ENCODE data around the gene CH25H. TPM values are rescaled to one million over a fixed set of nuclear protein-coding genes. Genes with fewer than 3 reads are reported as not detected.
A peak's percentile ranks its signal among the peaks of the same experiment; 100 is the strongest.
"Not testable (repeated sequence)": the region's sequence is repeated elsewhere in the genome, so short reads cannot be mapped to it uniquely, and the experiment has no call there.

The CH25H gene
- total RNA-seq, 1 donor from 2014 or later = 4.4 TPM

DNA sequence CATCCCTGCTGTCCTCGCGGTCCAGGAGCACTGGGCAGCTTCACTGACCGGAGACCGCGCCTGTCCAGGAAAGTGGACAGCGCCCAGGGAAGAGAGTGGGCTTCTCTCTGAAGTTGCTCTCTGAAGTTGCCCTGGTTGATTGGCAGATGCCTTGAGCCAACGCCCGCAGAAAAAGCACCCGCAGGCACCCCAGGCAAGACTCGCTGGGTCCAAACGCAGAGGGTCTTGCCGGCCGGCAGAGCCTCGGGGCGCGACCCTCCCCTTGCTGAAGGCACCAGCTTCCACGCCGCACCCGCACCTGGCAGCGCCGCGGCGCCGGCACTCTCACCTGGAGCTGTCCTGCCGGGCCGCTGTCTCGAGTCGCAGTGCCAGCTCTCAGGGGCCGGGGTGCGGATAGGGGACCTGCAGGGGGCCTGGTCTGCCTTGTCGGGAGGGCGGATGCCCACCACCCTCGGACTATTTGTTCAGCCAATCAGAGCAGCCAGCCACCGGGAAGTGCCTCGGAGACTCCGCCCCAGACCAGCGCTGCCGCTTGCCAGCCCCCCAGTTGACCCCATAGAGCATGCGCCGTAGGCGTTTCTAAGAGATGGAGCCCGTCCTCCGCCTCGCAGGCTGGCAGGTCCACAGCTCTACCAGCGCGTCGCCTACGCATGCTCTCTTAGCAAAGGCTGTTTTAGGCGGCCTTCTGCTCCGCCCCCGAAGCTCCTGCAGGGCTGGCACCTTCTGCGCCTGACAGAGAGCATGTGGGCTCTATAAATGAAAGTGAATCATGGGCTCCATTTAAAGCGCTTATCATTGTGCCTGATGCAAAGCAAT, 44.5 kb upstream of the CH25H start, which contains the start of gene LIPA:
Gene LIPA, minus strand, starts transcription at position 367 of the 816 bp plus-strand sequence. CDS start 4,127 bp downstream, outside the sequence.
- TF ChIP-seq, protein P1, sequence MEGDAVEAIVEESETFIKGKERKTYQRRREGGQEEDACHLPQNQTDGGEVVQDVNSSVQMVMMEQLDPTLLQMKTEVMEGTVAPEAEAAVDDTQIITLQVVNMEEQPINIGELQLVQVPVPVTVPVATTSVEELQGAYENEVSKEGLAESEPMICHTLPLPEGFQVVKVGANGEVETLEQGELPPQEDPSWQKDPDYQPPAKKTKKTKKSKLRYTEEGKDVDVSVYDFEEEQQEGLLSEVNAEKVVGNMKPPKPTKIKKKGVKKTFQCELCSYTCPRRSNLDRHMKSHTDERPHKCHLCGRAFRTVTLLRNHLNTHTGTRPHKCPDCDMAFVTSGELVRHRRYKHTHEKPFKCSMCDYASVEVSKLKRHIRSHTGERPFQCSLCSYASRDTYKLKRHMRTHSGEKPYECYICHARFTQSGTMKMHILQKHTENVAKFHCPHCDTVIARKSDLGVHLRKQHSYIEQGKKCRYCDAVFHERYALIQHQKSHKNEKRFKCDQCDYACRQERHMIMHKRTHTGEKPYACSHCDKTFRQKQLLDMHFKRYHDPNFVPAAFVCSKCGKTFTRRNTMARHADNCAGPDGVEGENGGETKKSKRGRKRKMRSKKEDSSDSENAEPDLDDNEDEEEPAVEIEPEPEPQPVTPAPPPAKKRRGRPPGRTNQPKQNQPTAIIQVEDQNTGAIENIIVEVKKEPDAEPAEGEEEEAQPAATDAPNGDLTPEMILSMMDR (IDR thresholded peaks at IDR 0.05) = no peak
- no peaks in the 10 kb centered on the region for H3K27me3 ChIP-seq (ENCODE audit: low read depth)
- intact Hi-C loops (cut with DNase I) = no loop called here

DNA sequence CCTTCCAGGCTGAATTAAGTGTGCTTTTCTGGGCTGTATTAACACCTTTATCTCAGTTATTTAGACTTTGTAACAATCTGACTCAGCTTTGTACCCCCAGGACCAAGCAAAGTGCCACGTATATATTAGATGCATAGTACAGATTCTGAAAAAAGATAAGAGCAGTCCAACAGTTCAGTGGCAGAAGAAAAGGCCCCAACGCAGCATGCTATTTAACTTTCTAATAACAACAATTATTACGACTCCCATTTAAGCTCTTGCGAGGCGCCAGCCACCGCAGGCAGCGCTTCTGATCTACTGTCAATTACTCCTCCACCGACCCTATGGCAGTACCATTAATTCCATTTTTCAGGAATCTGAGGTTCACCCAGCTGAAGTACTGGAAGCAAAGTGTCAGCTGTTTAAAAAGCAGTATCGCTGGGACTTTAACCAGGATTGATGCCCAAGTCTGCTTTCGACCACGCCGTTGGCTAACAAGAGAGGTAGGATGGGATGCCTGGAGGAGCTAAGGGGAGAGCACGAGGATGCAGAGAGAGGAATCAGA, 43.8 kb upstream of the CH25H start:
- intact Hi-C loops (cut with DNase I) = no loop called here

More for the DNA sequence above, 44.5 kb upstream of the CH25H start, which contains the start of gene LIPA:
- H3K9me3 ChIP-seq = no peaks in the 10 kb centered on the region
- no peaks in the 10 kb centered on the region for H3K36me3 ChIP-seq
- ATAC-seq (peak; percentile 100), DNase-seq (peak; percentile 98)
- H3K4me1 ChIP-seq = peaks cover 10% of the 10 kb centered on the region
- peak within 1 kb of the TSS; percentile 80 for H3K27ac ChIP-seq
- H3K4me3 ChIP-seq = peak within 1 kb of the TSS; percentile 73

DNA sequence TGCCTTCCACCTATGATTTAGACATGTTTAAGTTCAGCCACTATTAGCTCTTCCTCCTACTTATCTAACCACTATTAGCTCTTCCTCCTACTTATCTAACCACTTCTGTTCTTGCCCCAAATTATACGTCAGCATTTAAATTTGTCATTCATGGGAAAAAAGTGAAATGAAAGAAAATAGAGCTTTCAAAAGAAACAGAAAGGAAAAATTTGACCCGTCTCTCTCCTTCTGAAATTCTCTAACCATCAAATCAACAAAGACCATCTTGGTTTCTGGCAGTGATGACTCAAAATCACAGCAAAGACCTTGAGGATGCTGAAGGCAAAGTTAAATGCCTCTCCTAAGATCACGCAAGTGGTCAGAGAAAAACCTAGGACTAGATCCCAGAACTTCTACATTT, 41.9 kb upstream of the CH25H start:
- H3K4me3 ChIP-seq = no peak overlapping the region
- DNase-seq = no peak
- H3K27ac ChIP-seq = no peak overlapping the region
- H3K9me3 ChIP-seq = no peaks in the 10 kb centered on the region
- H3K4me1 ChIP-seq = peaks cover 10% of the 10 kb centered on the region
- no peaks in the 10 kb centered on the region for H3K36me3 ChIP-seq
- no peak for ATAC-seq
- no peaks in the 10 kb centered on the region for H3K27me3 ChIP-seq (ENCODE audit: low read depth)
- TF ChIP-seq, protein P1 (IDR thresholded peaks at IDR 0.05) = no peak
- intact Hi-C loops (cut with DNase I) = no loop called here

More for the DNA sequence above, 43.8 kb upstream of the CH25H start:
- Histone ChIP-seq H3K4me1 (peaks cover 10% of the 10 kb centered on the region), H3K4me3 (peak overlapping the region; percentile 73), H3K36me3 (no peaks in the 10 kb centered on the region), H3K27ac (peak overlapping the region; percentile 80), H3K27me3 (ENCODE audit: low read depth) (no peaks in the 10 kb centered on the region), H3K9me3 (no peaks in the 10 kb centered on the region)
- TF ChIP-seq, protein P1 (IDR thresholded peaks at IDR 0.05) = no peak
- no peak for DNase-seq
- ATAC-seq = no peak

DNA sequence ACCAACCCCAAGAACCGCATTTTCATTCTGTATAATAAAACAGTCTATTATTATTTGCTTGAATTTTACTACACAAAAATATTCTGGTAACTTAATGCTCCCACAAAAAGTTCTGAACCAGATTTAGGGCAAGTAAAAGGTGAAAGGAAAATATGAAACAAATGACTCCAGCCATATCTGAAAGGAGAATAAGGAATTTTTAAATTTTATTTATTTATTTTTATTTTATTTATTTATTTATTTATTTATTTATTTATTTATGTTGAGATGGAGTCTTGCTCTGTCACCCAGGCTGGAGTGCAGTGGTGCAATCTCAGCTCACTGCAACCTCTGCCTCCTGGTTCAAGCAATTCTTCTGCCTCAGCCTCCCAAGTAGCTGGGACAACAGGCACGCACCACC, 40.5 kb upstream of the CH25H start:
- DNase-seq; H3K27me3 ChIP-seq (ENCODE audit: low read depth); ATAC-seq; intact Hi-C loops (cut with DNase I); H3K36me3 ChIP-seq; H3K4me3 ChIP-seq; H3K27ac ChIP-seq; H3K9me3 ChIP-seq: not testable (repeated sequence)
- H3K4me1 ChIP-seq = peaks cover 22% of the 10 kb centered on the region

DNA sequence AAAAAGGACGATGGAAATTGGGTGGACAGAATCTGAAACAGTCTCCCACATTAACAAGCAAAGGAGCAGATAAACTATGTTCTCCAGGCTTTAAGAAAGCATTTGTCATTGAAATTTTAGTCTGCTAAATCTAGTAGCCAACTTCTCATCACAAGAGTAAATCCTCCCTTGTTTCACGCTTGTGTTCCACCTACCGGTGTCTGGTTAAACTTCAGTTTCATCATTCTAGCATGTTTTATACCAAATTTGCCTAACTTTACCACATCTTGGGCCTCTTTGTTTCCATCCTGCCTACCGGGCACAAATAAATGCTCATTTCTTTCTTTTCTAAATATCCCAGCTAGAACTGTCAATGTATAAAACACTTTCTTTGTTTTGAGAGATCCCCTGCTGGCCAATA, 38.7 kb upstream of the CH25H start:
- intact Hi-C loops (cut with DNase I) = no loop called here
- H3K4me3 ChIP-seq = no peak overlapping the region
- TF ChIP-seq, protein P1 (IDR thresholded peaks at IDR 0.05) = no peak
- H3K9me3 ChIP-seq = no peaks in the 10 kb centered on the region
- ATAC-seq (no peak), DNase-seq (no peak)
- H3K4me1 ChIP-seq = peaks cover 33% of the 10 kb centered on the region
- H3K36me3 ChIP-seq = peaks cover 6% of the 10 kb centered on the region
- H3K27ac ChIP-seq = no peak overlapping the region
- H3K27me3 ChIP-seq (ENCODE audit: low read depth) = no peaks in the 10 kb centered on the region

Measured in lower lobe of right lung (tissue), 2 donors.